Tibial artery (tissue), 4 donors: ENCODE measurements around the gene TBC1D4.

Experiments used
- DNase-seq, 2 donors: peaks; one replicate each; pipeline ENCODE4 v3.0.0-alpha.2; 2019
- H3K27ac ChIP-seq, 2 donors: fragments of 200-600 bp; sonication (generic) in 1 of 2; 1 replicate in 1 of 2; 2 replicates in 1 of 2; pipeline ENCODE4 v1.5.1; 2018 to 2019; ENCODE audit warnings: mild to moderate bottlenecking in 1 of 2
- H3K27me3 ChIP-seq, 2 donors: fragments of 200-600 bp; sonication (generic) in 1 of 2; one replicate each; pipeline versions ENCODE4 v1.5.1 to v1.6.0; 2016 to 2019
- H3K36me3 ChIP-seq, 3 donors: fragments of 200-600 bp; sonication (generic) in 2 of 3; one replicate each; pipeline ENCODE4 v1.5.1; 2016 to 2019; ENCODE audit warnings: mild to moderate bottlenecking in 2 of 3
- H3K4me1 ChIP-seq, 4 donors: fragments of 200-600 bp; sonication (generic) in 2 of 4; 1 replicate in 3 of 4; 2 replicates in 1 of 4; pipeline ENCODE4 v1.5.1; 2016 to 2019
- H3K4me3 ChIP-seq, 2 donors: fragments of 200-600 bp; sonication (generic) in 1 of 2; 1 replicate in 1 of 2; 2 replicates in 1 of 2; pipeline ENCODE4 v1.5.1; 2018 to 2019; ENCODE audit warnings: mild to moderate bottlenecking in 2 of 2
- H3K9me3 ChIP-seq, 3 donors: fragments of 200-600 bp; sonication (generic) in 1 of 3; one replicate each; pipeline ENCODE4 v1.5.1; 2016 to 2019
- CTCF ChIP-seq, 2 experiments: fragments of 200-600 bp in 1 of 2; fragments of 450-650 bp in 1 of 2; IDR thresholded peaks; one replicate each; pipeline ENCODE4 v1.5.1; 2017 to 2019; ENCODE audit warnings: antibody characterized with exemption in 2 of 2, mild to moderate bottlenecking in 1 of 2, moderate library complexity in 1 of 2
- intact Hi-C: fragments of 100-400 bp; cut with DNase I; formaldehyde crosslinking; loops from one replicate; pipeline ENCODE4 v1.15.0; 2023; ENCODE audit warnings: low total_unique reads

TBC1D4 gene

GRCh38 chr13:75318138-75318833 is 163.7 kb downstream of the TBC1D4 start:
- Histone ChIP-seq H3K4me1 (peaks cover 0 to 4% (median 0%) of the 10 kb centered on the region in 4 donors), H3K4me3 (no peak overlapping the region), H3K36me3 (no peaks in the 10 kb centered on the region), H3K9me3 (no peaks in the 10 kb centered on the region), H3K27ac (no peak overlapping the region), H3K27me3 (no peaks in the 10 kb centered on the region)
- intact Hi-C loops = no loop called here
- DNase-seq = no peak
- TF ChIP-seq CTCF (IDR thresholded peaks at IDR 0.05) = no peak

GRCh38 chr13:75316427-75316826 is 165.5 kb downstream of the TBC1D4 start:
- no peak overlapping the region for H3K4me3 ChIP-seq
- intact Hi-C loops = no loop called here

GRCh38 chr13:75312884-75313520 is 169.0 kb downstream of the TBC1D4 start:
- Histone ChIP-seq H3K27ac (no peak overlapping the region), H3K4me1 (peaks cover 0 to 2% (median 0%) of the 10 kb centered on the region in 4 donors), H3K27me3 (no peaks in the 10 kb centered on the region), H3K36me3 (peaks cover 0 to 22% (median 6%) of the 10 kb centered on the region in 3 donors), H3K4me3 (no peak overlapping the region), H3K9me3 (no peaks in the 10 kb centered on the region)
- DNase-seq = no peak
- intact Hi-C loops = no loop called here
- no peak for TF ChIP-seq CTCF (IDR thresholded peaks at IDR 0.05)

More at GRCh38 chr13:75316427-75316826, 165.5 kb downstream of the TBC1D4 start:
- Histone ChIP-seq H3K9me3 (no peaks in the 10 kb centered on the region), H3K27ac (no peak overlapping the region), H3K27me3 (no peaks in the 10 kb centered on the region), H3K36me3 (peaks cover 0 to 10% (median 0%) of the 10 kb centered on the region in 3 donors), H3K4me1 (peaks cover 0 to 4% (median 0%) of the 10 kb centered on the region in 4 donors)
- DNase-seq = no peak
- TF ChIP-seq CTCF (IDR thresholded peaks at IDR 0.05) = no peak

GRCh38 chr13:75309981-75310580 is 171.9 kb downstream of the TBC1D4 start:
- Histone ChIP-seq H3K27ac (no peak overlapping the region), H3K9me3 (no peaks in the 10 kb centered on the region), H3K4me3 (no peak overlapping the region), H3K27me3 (no peaks in the 10 kb centered on the region), H3K36me3 (peaks cover 0 to 27% (median 6%) of the 10 kb centered on the region in 3 donors), H3K4me1 (peaks cover 0 to 6% (median 1%) of the 10 kb centered on the region in 4 donors)
- no peak for TF ChIP-seq CTCF (IDR thresholded peaks at IDR 0.05)
- no peak for DNase-seq
- intact Hi-C loops = no loop called here

GRCh38 chr13:75308222-75308621 is 173.7 kb downstream of the TBC1D4 start:
- peaks cover 0 to 27% (median 6%) of the 10 kb centered on the region in 3 donors for H3K36me3 ChIP-seq
- H3K4me1 ChIP-seq = peaks cover 0 to 6% (median 1%) of the 10 kb centered on the region in 4 donors
- H3K4me3 ChIP-seq = no peak overlapping the region
- H3K27me3 ChIP-seq = no peaks in the 10 kb centered on the region
- TF ChIP-seq CTCF (IDR thresholded peaks at IDR 0.05) = no peak
- intact Hi-C loops = no loop called here
- H3K27ac ChIP-seq = no peak overlapping the region
- H3K9me3 ChIP-seq = no peaks in the 10 kb centered on the region
- DNase-seq = no peak
